WERI-Rb-1 (cell line): ENCODE measurements around the gene FZD10.

Experiments used
- DNase-seq: peaks from one replicate; pipeline ENCODE4 v3.0.0-alpha.2; 2020
- H3K27ac ChIP-seq: fragments of 250-450 bp; sonication (Bioruptor Pico); 2 replicates; pipeline ENCODE4 v1.5.1; 2020; ENCODE audit warnings: mild to moderate bottlenecking, moderate library complexity
- H3K27me3 ChIP-seq: fragments of 250-450 bp; sonication (Bioruptor Pico); 2 replicates; pipeline ENCODE4 v1.5.1; 2021; ENCODE audit warnings: mild to moderate bottlenecking, low read depth, moderate library complexity; ENCODE audit not compliant: insufficient read depth, severe bottlenecking
- H3K36me3 ChIP-seq: fragments of 250-450 bp; sonication (Bioruptor Pico); 2 replicates; pipeline ENCODE4 v1.5.1; 2020; ENCODE audit warnings: mild to moderate bottlenecking, moderate library complexity
- H3K4me3 ChIP-seq: 2 replicates; pipeline ENCODE4 v1.5.1; 2011; ENCODE audit warnings: low read depth, mild to moderate bottlenecking, control low read depth, low read length
- H3K9me3 ChIP-seq: fragments of 250-450 bp; sonication (Bioruptor Pico); 2 replicates; pipeline ENCODE4 v1.5.1; 2021; ENCODE audit warnings: mild to moderate bottlenecking, moderate library complexity; ENCODE audit not compliant: severe bottlenecking
- CTCF ChIP-seq: IDR thresholded peaks from 2 replicates; pipeline ENCODE4 v1.5.1; 2011; ENCODE audit warnings: low read depth, mild to moderate bottlenecking, control low read depth, inconsistent platforms, low read length

Gene FZD10

GRCh38 chr12:130124106-130124505, 38.2 kb upstream of the FZD10 start:
- no peaks in the 10 kb centered on the region for H3K36me3 ChIP-seq
- DNase-seq: no peak
- no peak overlapping the region for H3K27ac ChIP-seq
- peaks cover 4% of the 10 kb centered on the region for H3K9me3 ChIP-seq
- no peak for TF ChIP-seq CTCF
- H3K27me3 ChIP-seq: no peaks in the 10 kb centered on the region
- H3K4me3 ChIP-seq: no peak overlapping the region

- no peak for DNase-seq
- H3K9me3 ChIP-seq: peaks cover 7% of the 10 kb centered on the region
- no peak overlapping the region for H3K27ac ChIP-seq
- no peaks in the 10 kb centered on the region for H3K36me3 ChIP-seq
- H3K27me3 ChIP-seq: no peaks in the 10 kb centered on the region
- TF ChIP-seq CTCF: no peak
- H3K4me3 ChIP-seq: no peak overlapping the region
These were observed 37.5 kb upstream of the FZD10 start for GRCh38 chr12:130124605-130125244.

GRCh38 chr12:130126023-130126432, 36.2 kb upstream of the FZD10 start:
- H3K36me3 ChIP-seq: no peaks in the 10 kb centered on the region
- TF ChIP-seq CTCF: peak; percentile 19; the same call in 1 of the 2 replicates

GRCh38 chr12:130127532-130127911, 34.7 kb upstream of the FZD10 start:
- Histone ChIP-seq H3K4me3 (no peak overlapping the region), H3K36me3 (no peaks in the 10 kb centered on the region), H3K27ac (no peak overlapping the region), H3K27me3 (no peaks in the 10 kb centered on the region), H3K9me3 (peaks cover 7% of the 10 kb centered on the region)
- TF ChIP-seq CTCF: no peak
- no peak for DNase-seq

More at GRCh38 chr12:130126023-130126432, 36.2 kb upstream of the FZD10 start:
- Histone ChIP-seq H3K27me3 (no peaks in the 10 kb centered on the region), H3K9me3 (peaks cover 7% of the 10 kb centered on the region), H3K4me3 (no peak overlapping the region), H3K27ac (no peak overlapping the region)
- DNase-seq: no peak

GRCh38 chr12:130127912-130128789, 34.1 kb upstream of the FZD10 start:
- DNase-seq: no peak
- Histone ChIP-seq H3K9me3 (peaks cover 7% of the 10 kb centered on the region), H3K36me3 (no peaks in the 10 kb centered on the region), H3K4me3 (no peak overlapping the region), H3K27ac (no peak overlapping the region), H3K27me3 (no peaks in the 10 kb centered on the region)
- no peak for TF ChIP-seq CTCF
